ENCODE data around the gene S100A14.

S100A14 gene

GRCh38 chr1:153638261-153638660 lies 22.1 kb upstream of the S100A14 start:
- TF ChIP-seq ZFX (IDR thresholded peaks at IDR 0.05) (no peak), CTCF (conservative IDR thresholded peaks at IDR 0.05) (no peak)
- H3K27ac ChIP-seq, result no peak overlapping the region

DNA sequence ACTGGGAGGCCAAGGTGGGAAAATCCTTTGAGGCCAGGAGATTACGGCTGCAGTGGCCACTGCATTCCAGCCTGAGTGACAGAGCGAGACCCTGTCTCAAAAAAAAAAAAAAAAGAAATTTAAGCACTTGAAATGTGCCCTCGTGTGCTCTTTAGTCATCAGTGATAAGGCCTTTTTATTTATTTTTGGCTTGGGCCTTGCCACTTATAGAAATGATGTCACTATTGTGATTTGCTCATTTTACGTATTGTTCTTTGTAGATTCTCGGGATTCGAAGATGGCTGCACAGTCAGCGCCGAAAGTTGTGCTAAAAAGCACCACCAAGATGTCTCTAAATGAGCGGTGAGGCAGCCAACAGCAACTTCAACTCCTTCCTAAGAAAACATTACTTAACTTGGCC lies 20.2 kb upstream of the S100A14 start:
- no peak overlapping the region for H3K27ac ChIP-seq
- TF ChIP-seq ZFX (IDR thresholded peaks at IDR 0.05) (no peak), CTCF (conservative IDR thresholded peaks at IDR 0.05) (no peak)

DNA sequence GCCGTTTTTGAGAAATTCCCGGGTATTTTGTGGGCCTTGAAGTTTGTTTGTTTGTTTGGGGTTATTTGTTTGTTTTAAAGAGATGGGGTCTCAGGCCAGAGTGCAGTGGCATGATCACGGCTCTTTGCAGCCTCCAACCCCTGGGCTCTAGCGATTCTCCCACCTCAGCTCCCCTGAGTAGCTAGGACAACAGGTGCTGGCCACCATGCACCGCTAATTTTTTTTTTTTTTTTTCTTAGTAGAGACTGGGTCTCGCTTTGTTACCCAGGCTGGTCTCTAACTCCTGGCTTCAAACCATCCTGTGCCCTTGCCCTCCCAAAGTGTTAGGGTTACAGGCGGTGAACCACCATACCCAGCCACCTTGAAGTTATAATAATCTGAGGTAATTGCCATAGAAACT lies 19.7 kb upstream of the S100A14 start:
- TF ChIP-seq ZFX (IDR thresholded peaks at IDR 0.05) (no peak), CTCF (conservative IDR thresholded peaks at IDR 0.05) (no peak)
- H3K27ac ChIP-seq, result no peak overlapping the region; the same call in 1 of the 2 replicates

GRCh38 chr1:153633754-153634665 lies 17.9 kb upstream of the S100A14 start, which contains the start of gene CHTOP:
CHTOP (plus strand) TSS chr1:153634066; CDS start chr1:153636589, 2,523 bp downstream.
- no peak for TF ChIP-seq CTCF (conservative IDR thresholded peaks at IDR 0.05)
- TF ChIP-seq ZFX (IDR thresholded peaks at IDR 0.05), result no peak
- peak within 1 kb of the TSS; percentile 97 for H3K27ac ChIP-seq

DNA sequence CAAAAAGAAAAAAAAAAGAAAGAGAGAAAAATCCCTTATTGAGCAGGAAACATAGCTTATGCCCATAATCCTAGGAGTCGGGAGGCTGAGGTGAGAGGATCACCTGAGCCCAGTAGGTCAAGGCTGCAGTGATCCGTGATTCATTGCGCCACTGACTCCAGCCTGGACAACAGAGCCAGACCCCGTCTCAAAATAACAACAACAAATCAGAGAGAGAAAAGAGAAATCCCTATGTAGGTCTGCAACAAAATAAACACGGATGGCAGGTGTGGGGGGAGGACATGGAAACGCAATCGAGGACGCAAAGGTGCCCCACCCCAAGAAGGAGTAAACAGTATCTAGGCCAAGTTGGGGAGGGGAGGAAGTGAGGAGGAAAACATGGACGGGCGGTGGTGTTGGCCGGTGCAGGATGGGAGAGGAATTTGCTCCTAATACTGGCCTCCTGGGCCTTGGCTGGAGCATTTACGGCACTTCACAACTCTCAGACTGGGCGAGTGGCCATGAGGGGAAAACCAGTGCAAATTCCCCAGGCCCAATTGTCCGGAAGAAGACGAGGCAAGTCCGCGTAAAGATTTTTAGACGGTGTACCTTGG lies 17.1 kb upstream of the S100A14 start:
- TF ChIP-seq ZFX (IDR thresholded peaks at IDR 0.05) (no peak), CTCF (conservative IDR thresholded peaks at IDR 0.05) (no peak)
- H3K27ac ChIP-seq, result peak overlapping the region; percentile 97

DNA sequence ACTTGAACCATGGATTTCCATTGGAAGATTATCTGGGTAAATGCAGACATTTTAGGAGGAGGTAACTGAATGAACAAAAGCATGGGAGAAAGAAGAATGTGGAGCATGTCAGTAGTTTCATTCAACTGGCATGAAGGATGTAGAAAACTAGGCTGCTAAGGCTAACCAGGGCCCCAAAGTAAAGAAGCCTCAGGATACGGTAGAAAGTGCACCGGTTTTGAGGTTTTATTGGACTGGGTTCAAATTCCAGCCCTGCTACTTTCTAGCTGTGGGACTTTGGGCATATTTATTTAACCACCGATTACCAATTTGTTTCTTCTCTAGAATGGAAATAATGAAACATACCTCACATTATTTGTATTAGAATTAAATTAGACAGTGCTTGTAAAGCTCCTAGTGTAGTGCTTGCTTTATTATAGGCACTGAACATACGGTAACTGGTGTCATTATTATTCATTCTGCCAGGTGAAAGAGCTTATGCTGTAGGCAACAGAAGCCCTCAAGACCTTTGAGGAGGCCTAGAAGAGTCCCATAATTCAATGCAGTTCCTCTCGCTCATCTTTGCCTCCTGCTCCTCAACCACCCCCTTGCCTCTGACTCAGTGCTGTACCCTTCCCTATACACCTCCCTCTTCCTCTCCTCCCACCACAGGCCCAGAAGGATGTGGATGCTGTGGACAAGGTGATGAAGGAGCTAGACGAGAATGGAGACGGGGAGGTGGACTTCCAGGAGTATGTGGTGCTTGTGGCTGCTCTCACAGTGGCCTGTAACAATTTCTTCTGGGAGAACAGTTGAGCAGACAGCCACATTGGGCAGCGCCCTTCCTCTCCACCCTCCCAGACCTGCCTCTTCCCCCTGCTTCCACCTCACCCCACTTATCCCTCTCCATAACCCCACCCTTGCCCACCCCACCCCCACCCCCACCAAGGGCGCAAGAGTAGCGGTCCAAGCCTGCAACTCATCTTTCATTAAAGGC lies 15.2 kb upstream of the S100A14 start:
- TF ChIP-seq ZFX (IDR thresholded peaks at IDR 0.05), result no peak
- no peak for TF ChIP-seq CTCF (conservative IDR thresholded peaks at IDR 0.05)
- H3K27ac ChIP-seq, result no peak overlapping the region

Data from C4-2B (cell line).